Liver (tissue), 9 donors: ENCODE results near the gene C1orf216. TPM values are rescaled to one million over a fixed set of nuclear protein-coding genes. Genes with fewer than 3 reads are reported as not detected.

Experiments used
- DNase-seq: peaks from one replicate; pipeline ENCODE4 v3.0.0-alpha.2; 2017; ENCODE audit warnings: low spot score
- H3K27ac ChIP-seq, 2 donors: one replicate each; pipeline ENCODE4 v1.7.0; 2013; ENCODE audit warnings: inconsistent platforms in 2 of 2, low read length in 2 of 2, control low read depth in 1 of 2, low read depth in 1 of 2, mild to moderate bottlenecking in 1 of 2
- H3K27me3 ChIP-seq, 4 donors: one replicate each; pipeline versions ENCODE4 v1.6.1 to v1.7.0; 2013; ENCODE audit warnings: low read length in 3 of 4, inconsistent platforms in 1 of 4, mild to moderate bottlenecking in 1 of 4, moderate library complexity in 1 of 4; ENCODE audit not compliant: control insufficient read depth in 4 of 4, insufficient read depth in 4 of 4
- H3K36me3 ChIP-seq, 4 donors: one replicate each; pipeline versions ENCODE4 v1.6.1 to v1.7.0; 2013; ENCODE audit warnings: low read length in 3 of 4, mild to moderate bottlenecking in 3 of 4, low read depth in 1 of 4, moderate library complexity in 1 of 4; ENCODE audit not compliant: control insufficient read depth in 4 of 4, insufficient read depth in 3 of 4
- H3K4me1 ChIP-seq, 4 donors: one replicate each; pipeline versions ENCODE4 v1.6.1 to v1.7.0; 2013; ENCODE audit warnings: low read length in 3 of 4, mild to moderate bottlenecking in 3 of 4, moderate library complexity in 1 of 4; ENCODE audit not compliant: control insufficient read depth in 4 of 4, insufficient read depth in 4 of 4
- H3K4me3 ChIP-seq, 3 donors: one replicate each; pipeline versions ENCODE4 v1.6.1 to v1.7.0; 2013; ENCODE audit warnings: low read length in 3 of 3, control low read depth in 1 of 3, low read depth in 1 of 3, mild to moderate bottlenecking in 1 of 3
- H3K9ac ChIP-seq, 2 donors: one replicate each; pipeline ENCODE4 v1.7.0; 2013; ENCODE audit warnings: low read length in 2 of 2, mild to moderate bottlenecking in 2 of 2, moderate library complexity in 2 of 2, control low read depth in 1 of 2, low read depth in 1 of 2
- H3K9me3 ChIP-seq, 4 donors: one replicate each; pipeline versions ENCODE4 v1.6.1 to v1.7.0; 2013; ENCODE audit warnings: low read length in 3 of 4; ENCODE audit not compliant: control insufficient read depth in 4 of 4
- EGR1 ChIP-seq, 2 donors: IDR thresholded peaks; 2 replicates each; pipeline ENCODE4 v1.6.1; 2016 to 2018; ENCODE audit warnings: antibody characterized with exemption in 2 of 2, low read depth in 2 of 2
- FOXA1 ChIP-seq: IDR thresholded peaks from 2 replicates; pipeline ENCODE4 v1.6.1; 2016; ENCODE audit warnings: antibody characterized with exemption
- FOXA2 ChIP-seq: IDR thresholded peaks from 2 replicates; pipeline ENCODE4 v1.6.1; 2016; ENCODE audit warnings: antibody characterized with exemption
- GABPA ChIP-seq, 2 donors: IDR thresholded peaks in 1 of 2; conservative IDR thresholded peaks in 1 of 2; 2 replicates each; pipeline ENCODE4 v1.6.1; 2016; ENCODE audit warnings: antibody characterized with exemption in 2 of 2, mild to moderate bottlenecking in 1 of 2, moderate library complexity in 1 of 2
- HNF4A ChIP-seq, 2 donors: conservative IDR thresholded peaks; 2 replicates each; pipeline ENCODE4 v1.6.1; 2016; ENCODE audit warnings: antibody characterized with exemption in 2 of 2, mild to moderate bottlenecking in 2 of 2
- HNF4G ChIP-seq: IDR thresholded peaks from 2 replicates; pipeline ENCODE4 v1.6.1; 2016; ENCODE audit warnings: antibody characterized with exemption
- NR2F2 ChIP-seq: IDR thresholded peaks from 2 replicates; pipeline ENCODE4 v1.6.1; 2016; ENCODE audit warnings: antibody characterized with exemption
- RAD21 ChIP-seq, 2 donors: IDR thresholded peaks; 2 replicates each; pipeline ENCODE4 v1.6.1; 2016; ENCODE audit warnings: antibody characterized with exemption in 2 of 2, mild to moderate bottlenecking in 2 of 2
- RXRA ChIP-seq, 2 donors: IDR thresholded peaks; 2 replicates each; pipeline ENCODE4 v1.6.1; 2017 to 2018; ENCODE audit warnings: antibody characterized with exemption in 2 of 2, mild to moderate bottlenecking in 1 of 2
- SP1 ChIP-seq: IDR thresholded peaks from 2 replicates; pipeline ENCODE4 v1.6.1; 2018; ENCODE audit warnings: antibody characterized with exemption, mild to moderate bottlenecking
- TAF1 ChIP-seq: conservative IDR thresholded peaks from 2 replicates; pipeline ENCODE4 v1.6.1; 2016; ENCODE audit warnings: antibody characterized with exemption, mild to moderate bottlenecking
- YY1 ChIP-seq: IDR thresholded peaks from 2 replicates; pipeline ENCODE4 v1.6.1; 2016; ENCODE audit warnings: antibody characterized with exemption, mild to moderate bottlenecking
- WGBS: extraction: QIAGEN DNeasy Blood & Tissue Kit; methylation state at CpG from one replicate; pipeline ENCODE4 v1.1.7; 2013; 5-methylcytosine and 5-hydroxymethylcytosine counted together
- polyA plus RNA-seq, 2 donors: library from polyadenylated mRNA; stranded (reverse) in 1 of 2; unstranded in 1 of 2; fragments of 200-250 nt in 1 of 2; fragments of >200 nt in 1 of 2; fragmentation: Nextera tagmentation in 1 of 2; extraction: Ambion mirVana in 1 of 2; gene quantifications; one replicate each; pipeline versions ENCODE4 v1.2.1 to v1.2.3, GENCODE V29; 2013 to 2015
- total RNA-seq, 2 donors: library from RNA; depleted of rRNA; stranded (reverse); fragments of >200 nt; gene quantifications; one replicate each; pipeline ENCODE4 v1.2.3, GENCODE V29; 2014
- TF ChIP-seq, protein P1 (sequence below): IDR thresholded peaks from 2 replicates; pipeline ENCODE4 v1.6.1; 2016; ENCODE audit warnings: antibody characterized with exemption, mild to moderate bottlenecking
- TF ChIP-seq, protein P2 (sequence below): IDR thresholded peaks from 2 replicates; pipeline ENCODE4 v1.6.1; 2016; ENCODE audit warnings: antibody characterized with exemption
- TF ChIP-seq, protein P3 (sequence below): IDR thresholded peaks from 2 replicates; pipeline ENCODE4 v1.6.1; 2016; ENCODE audit warnings: antibody characterized with exemption
- TF ChIP-seq, protein P4 (sequence below): fragments of 150-350 bp; IDR thresholded peaks from 2 replicates; pipeline ENCODE4 v1.5.1; 2017; ENCODE audit warnings: improper control_type of control experiment, low read depth, low read length; ENCODE audit not compliant: missing input control
- TF ChIP-seq, protein P5 (sequence below): IDR thresholded peaks from 2 replicates; pipeline ENCODE4 v1.6.1; 2016; ENCODE audit warnings: antibody characterized with exemption
- donor health status: healthy.
- donor health status: healthy.
- donor health status: healthy.
- donor health status: healthy.
- donor health status: healthy.

The C1orf216 gene
- total and polyA plus RNA-seq, 4 donors = 1.2 to 3.4 (median 3.0) TPM

DNA sequence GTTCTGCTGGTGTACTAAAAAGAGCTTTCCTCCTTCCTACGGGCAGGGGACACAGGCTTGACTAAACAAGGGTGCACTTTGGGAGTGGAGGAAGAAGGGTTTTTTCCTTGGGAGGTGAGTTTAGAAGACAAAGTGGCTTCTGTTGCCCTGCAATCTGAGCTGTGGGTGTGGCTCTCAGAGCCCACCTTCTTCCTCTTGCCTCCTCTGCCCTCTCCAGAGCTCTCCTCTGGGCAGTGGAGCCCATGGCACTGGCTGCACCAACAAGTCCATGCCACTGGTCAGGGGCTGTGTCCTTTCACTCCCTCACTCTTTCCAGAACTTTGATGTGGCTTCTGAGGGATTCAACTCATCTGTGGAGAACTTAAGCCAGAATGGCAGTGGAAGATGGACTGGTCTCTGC, 51.8 kb downstream of the C1orf216 start (continued):
- TF ChIP-seq, protein P1, sequence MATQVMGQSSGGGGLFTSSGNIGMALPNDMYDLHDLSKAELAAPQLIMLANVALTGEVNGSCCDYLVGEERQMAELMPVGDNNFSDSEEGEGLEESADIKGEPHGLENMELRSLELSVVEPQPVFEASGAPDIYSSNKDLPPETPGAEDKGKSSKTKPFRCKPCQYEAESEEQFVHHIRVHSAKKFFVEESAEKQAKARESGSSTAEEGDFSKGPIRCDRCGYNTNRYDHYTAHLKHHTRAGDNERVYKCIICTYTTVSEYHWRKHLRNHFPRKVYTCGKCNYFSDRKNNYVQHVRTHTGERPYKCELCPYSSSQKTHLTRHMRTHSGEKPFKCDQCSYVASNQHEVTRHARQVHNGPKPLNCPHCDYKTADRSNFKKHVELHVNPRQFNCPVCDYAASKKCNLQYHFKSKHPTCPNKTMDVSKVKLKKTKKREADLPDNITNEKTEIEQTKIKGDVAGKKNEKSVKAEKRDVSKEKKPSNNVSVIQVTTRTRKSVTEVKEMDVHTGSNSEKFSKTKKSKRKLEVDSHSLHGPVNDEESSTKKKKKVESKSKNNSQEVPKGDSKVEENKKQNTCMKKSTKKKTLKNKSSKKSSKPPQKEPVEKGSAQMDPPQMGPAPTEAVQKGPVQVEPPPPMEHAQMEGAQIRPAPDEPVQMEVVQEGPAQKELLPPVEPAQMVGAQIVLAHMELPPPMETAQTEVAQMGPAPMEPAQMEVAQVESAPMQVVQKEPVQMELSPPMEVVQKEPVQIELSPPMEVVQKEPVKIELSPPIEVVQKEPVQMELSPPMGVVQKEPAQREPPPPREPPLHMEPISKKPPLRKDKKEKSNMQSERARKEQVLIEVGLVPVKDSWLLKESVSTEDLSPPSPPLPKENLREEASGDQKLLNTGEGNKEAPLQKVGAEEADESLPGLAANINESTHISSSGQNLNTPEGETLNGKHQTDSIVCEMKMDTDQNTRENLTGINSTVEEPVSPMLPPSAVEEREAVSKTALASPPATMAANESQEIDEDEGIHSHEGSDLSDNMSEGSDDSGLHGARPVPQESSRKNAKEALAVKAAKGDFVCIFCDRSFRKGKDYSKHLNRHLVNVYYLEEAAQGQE = no peak
- TF ChIP-seq TAF1 = no peak
- no peak for TF ChIP-seq SP1

DNA sequence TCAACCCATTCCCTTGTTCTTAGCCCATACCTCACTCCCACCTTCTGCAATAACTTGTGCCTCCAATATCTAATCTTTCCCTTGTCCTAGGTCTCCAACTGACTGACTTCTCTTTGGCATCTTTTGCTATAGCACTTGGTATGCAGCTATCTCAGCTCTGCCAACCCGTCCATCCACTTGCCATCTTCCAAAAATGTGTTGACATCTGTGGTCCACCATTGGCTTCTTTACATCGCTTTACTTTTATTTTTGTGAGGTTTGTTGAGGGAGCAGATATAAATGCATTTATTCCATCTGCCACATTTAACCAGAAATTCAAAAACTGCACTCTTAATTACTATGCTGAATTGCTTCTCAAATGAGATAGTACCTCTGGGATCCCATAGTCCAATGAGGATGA, 52.5 kb downstream of the C1orf216 start:
- DNase-seq = no peak
- no peaks in the 10 kb centered on the region for H3K36me3 ChIP-seq
- no peak overlapping the region for H3K9ac ChIP-seq
- WGBS = 75% methylated on average over 2 of the region's 2 CpGs
- no peaks in the 10 kb centered on the region for H3K9me3 ChIP-seq
- no peak overlapping the region for H3K27ac ChIP-seq
- no peak overlapping the region for H3K4me3 ChIP-seq
- TF ChIP-seq GABPA (IDR thresholded peaks at IDR 0.05 in 1 of 2, conservative IDR thresholded peaks at IDR 0.05 in 1 of 2) (no peak), HNF4G (no peak), RAD21 (IDR thresholded peaks at IDR 0.05) (no peak), FOXA1 (no peak), FOXA2 (no peak), SP1 (no peak), EGR1 (IDR thresholded peaks at IDR 0.05; ENCODE audit: low read depth in 2 of 2) (no peak), RXRA (IDR thresholded peaks at IDR 0.05) (no peak), YY1 (no peak), NR2F2 (no peak), TAF1 (no peak), HNF4A (conservative IDR thresholded peaks at IDR 0.05) (no peak)
- TF ChIP-seq, protein P2, sequence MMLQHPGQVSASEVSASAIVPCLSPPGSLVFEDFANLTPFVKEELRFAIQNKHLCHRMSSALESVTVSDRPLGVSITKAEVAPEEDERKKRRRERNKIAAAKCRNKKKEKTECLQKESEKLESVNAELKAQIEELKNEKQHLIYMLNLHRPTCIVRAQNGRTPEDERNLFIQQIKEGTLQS = no peak
- TF ChIP-seq, protein P3, sequence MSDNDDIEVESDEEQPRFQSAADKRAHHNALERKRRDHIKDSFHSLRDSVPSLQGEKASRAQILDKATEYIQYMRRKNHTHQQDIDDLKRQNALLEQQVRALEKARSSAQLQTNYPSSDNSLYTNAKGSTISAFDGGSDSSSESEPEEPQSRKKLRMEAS = no peak
- TF ChIP-seq, protein P1 = no peak
- TF ChIP-seq, protein P4, sequence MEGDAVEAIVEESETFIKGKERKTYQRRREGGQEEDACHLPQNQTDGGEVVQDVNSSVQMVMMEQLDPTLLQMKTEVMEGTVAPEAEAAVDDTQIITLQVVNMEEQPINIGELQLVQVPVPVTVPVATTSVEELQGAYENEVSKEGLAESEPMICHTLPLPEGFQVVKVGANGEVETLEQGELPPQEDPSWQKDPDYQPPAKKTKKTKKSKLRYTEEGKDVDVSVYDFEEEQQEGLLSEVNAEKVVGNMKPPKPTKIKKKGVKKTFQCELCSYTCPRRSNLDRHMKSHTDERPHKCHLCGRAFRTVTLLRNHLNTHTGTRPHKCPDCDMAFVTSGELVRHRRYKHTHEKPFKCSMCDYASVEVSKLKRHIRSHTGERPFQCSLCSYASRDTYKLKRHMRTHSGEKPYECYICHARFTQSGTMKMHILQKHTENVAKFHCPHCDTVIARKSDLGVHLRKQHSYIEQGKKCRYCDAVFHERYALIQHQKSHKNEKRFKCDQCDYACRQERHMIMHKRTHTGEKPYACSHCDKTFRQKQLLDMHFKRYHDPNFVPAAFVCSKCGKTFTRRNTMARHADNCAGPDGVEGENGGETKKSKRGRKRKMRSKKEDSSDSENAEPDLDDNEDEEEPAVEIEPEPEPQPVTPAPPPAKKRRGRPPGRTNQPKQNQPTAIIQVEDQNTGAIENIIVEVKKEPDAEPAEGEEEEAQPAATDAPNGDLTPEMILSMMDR = no peak
- TF ChIP-seq, protein P5, sequence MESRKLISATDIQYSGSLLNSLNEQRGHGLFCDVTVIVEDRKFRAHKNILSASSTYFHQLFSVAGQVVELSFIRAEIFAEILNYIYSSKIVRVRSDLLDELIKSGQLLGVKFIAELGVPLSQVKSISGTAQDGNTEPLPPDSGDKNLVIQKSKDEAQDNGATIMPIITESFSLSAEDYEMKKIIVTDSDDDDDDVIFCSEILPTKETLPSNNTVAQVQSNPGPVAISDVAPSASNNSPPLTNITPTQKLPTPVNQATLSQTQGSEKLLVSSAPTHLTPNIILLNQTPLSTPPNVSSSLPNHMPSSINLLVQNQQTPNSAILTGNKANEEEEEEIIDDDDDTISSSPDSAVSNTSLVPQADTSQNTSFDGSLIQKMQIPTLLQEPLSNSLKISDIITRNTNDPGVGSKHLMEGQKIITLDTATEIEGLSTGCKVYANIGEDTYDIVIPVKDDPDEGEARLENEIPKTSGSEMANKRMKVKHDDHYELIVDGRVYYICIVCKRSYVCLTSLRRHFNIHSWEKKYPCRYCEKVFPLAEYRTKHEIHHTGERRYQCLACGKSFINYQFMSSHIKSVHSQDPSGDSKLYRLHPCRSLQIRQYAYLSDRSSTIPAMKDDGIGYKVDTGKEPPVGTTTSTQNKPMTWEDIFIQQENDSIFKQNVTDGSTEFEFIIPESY = no peak
- no peaks in the 10 kb centered on the region for H3K4me1 ChIP-seq
- H3K27me3 ChIP-seq = no peaks in the 10 kb centered on the region
